Fibroblast of the aortic adventitia (primary cell): Measurements from ENCODE around the gene PLS3. TPM values are rescaled to one million over a fixed set of nuclear protein-coding genes. Genes with fewer than 3 reads are reported as not detected.
A peak's percentile ranks its signal among the peaks of the same experiment; 100 is the strongest.

Experiments
- DNase-seq: peaks from one replicate; pipeline ENCODE4 v3.0.0-alpha.2; 2010; ENCODE audit warnings: low read depth
- H3K4me3 ChIP-seq: 2 replicates; pipeline ENCODE4 v1.5.1; 2011; ENCODE audit warnings: low read depth, mild to moderate bottlenecking, control low read depth, low read length, moderate library complexity
- CTCF ChIP-seq: IDR thresholded peaks from 2 replicates; pipeline ENCODE4 v1.5.1; 2011; ENCODE audit warnings: mild to moderate bottlenecking, low read length, control low read depth, inconsistent platforms; ENCODE audit not compliant: insufficient read depth
- small RNA-seq: library from RNA; depleted of rRNA; stranded (forward); fragments of <200 nt; gene quantifications from one replicate; pipeline ENCODE3, GENCODE V24; 2012
- total RNA-seq: library from RNA; depleted of rRNA; stranded (reverse); fragments of >200 nt; gene quantifications from 2 replicates; pipeline ENCODE4 v1.2.3, GENCODE V29; 2012; ENCODE audit warnings: low replicate concordance

PLS3 gene
- total RNA-seq, 1 donor = 309 TPM

- no peak for DNase-seq
- no peak for TF ChIP-seq CTCF
- H3K4me3 ChIP-seq = no peak overlapping the region
Measured at GRCh38 chrX:115696039-115696438, 135.1 kb downstream of the PLS3 start.

GRCh38 chrX:115696939-115697338, 136.0 kb downstream of the PLS3 start:
- DNase-seq = no peak
- no peak for TF ChIP-seq CTCF

GRCh38 chrX:115697806-115698205, 136.8 kb downstream of the PLS3 start:
- DNase-seq = peak; percentile 2
- no peak overlapping the region for H3K4me3 ChIP-seq
- no peak for TF ChIP-seq CTCF

More at GRCh38 chrX:115696939-115697338, 136.0 kb downstream of the PLS3 start:
- no peak overlapping the region for H3K4me3 ChIP-seq

Small RNA genes within 50 kb of the gene (small RNA-seq; reads per million reads assigned to genes)
- not detected for gene RF00264
